ENCODE data around the gene CORIN. TPM values are rescaled to one million over a fixed set of nuclear protein-coding genes. Genes with fewer than 3 reads are reported as not detected.
"Not testable (repeated sequence)": the region's sequence is repeated elsewhere in the genome, so short reads cannot be mapped to it uniquely, and the experiment has no call there.

Gene CORIN
- total RNA-seq, 6 donors from 2014 or later: 0.55 to 9.4 (median 2.4) TPM

DNA sequence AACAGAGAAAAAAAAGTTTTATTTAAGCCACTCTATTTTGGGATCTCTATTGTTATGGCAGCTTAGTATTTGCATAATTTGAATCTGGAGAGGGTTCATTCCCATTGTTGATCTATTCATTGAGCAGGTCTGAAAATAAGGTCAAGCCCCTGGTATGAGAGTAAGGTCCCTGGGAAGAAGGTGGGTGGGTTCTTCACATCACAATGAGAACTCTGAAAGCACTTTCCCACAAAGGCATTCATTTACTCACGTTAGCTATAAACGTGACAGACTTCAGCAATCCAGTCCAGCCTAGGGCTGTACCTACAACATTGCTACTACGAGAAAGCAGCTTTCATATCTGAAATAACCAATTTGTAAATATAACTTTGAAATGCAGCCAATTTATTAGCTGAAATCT is 126.2 kb downstream of the CORIN start:
- H3K4me1 ChIP-seq: peaks cover 0 to 3% (median 0%) of the 10 kb centered on the region in 4 donors
- no peak overlapping the region for H3K4me3 ChIP-seq
- H3K27me3 ChIP-seq: no peaks in the 10 kb centered on the region
- no peak overlapping the region for H3K27ac ChIP-seq
- ATAC-seq (ENCODE audit: low FRiP score in 2 of 2): no peak
- no peaks in the 10 kb centered on the region for H3K9me3 ChIP-seq
- 49 to 65% methylated on average over 3 of the region's 3 CpGs for WGBS, 2 donors
- no peaks in the 10 kb centered on the region for H3K36me3 ChIP-seq
- TF ChIP-seq POLR2AphosphoS5 (IDR thresholded peaks at IDR 0.05): no peak
- no peak for TF ChIP-seq CTCF (IDR thresholded peaks at IDR 0.05)
- TF ChIP-seq POLR2A (IDR thresholded peaks at IDR 0.05): no peak
- TF ChIP-seq EP300 (IDR thresholded peaks at IDR 0.05): no peak
- DNase-seq: no peak

DNA sequence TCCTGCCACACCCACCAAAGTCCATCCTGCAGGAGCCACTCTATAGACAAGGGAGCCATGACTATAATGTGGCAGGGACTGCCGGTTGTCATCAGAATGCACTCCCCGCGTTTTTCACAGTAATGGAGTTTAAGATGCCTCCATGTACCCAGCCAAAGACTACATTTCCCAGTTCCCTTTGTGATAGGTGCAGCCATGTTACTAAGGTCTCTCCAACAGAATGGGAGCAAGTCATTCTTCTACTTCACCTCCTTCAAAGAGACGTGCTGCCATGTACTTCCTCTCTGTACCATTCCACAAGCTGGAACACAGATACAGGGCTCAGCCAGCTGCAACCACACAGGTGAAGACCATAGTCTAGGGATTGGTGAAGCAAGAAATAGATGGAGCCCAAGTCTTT is 126.7 kb downstream of the CORIN start:
- WGBS, 2 donors: 89% methylated on average over 4 of the region's 4 CpGs
- H3K27me3 ChIP-seq: no peaks in the 10 kb centered on the region
- DNase-seq: no peak
- no peak for ATAC-seq (ENCODE audit: low FRiP score in 2 of 2)
- H3K9me3 ChIP-seq: no peaks in the 10 kb centered on the region
- no peak overlapping the region for H3K27ac ChIP-seq
- no peaks in the 10 kb centered on the region for H3K36me3 ChIP-seq
- no peak for TF ChIP-seq EP300 (IDR thresholded peaks at IDR 0.05)
- TF ChIP-seq POLR2AphosphoS5 (IDR thresholded peaks at IDR 0.05): no peak
- TF ChIP-seq CTCF (IDR thresholded peaks at IDR 0.05): no peak
- TF ChIP-seq POLR2A (IDR thresholded peaks at IDR 0.05): no peak
- H3K4me3 ChIP-seq: no peak overlapping the region
- peaks cover 0 to 3% (median 0%) of the 10 kb centered on the region in 4 donors for H3K4me1 ChIP-seq

GRCh38 chr4:47706352-47706751 is 131.5 kb downstream of the CORIN start:
- H3K4me3 ChIP-seq; ATAC-seq (ENCODE audit: low FRiP score in 2 of 2); H3K9me3 ChIP-seq; H3K27ac ChIP-seq; H3K27me3 ChIP-seq; H3K36me3 ChIP-seq: not testable (repeated sequence)
- 96 to 98% methylated on average over 17 to 18 of the region's 18 CpGs for WGBS, 2 donors
- H3K4me1 ChIP-seq: peaks cover 0 to 24% (median 7%) of the 10 kb centered on the region in 4 donors
- DNase-seq: peak in 1 of 2 donors; percentile 38

- ATAC-seq (ENCODE audit: low FRiP score in 2 of 2): peak in 1 of 2 donors; percentile 31
- H3K4me3 ChIP-seq: peak overlapping the region in 2 of 4 donors; percentile 1 to 9
- H3K27ac ChIP-seq: peak overlapping the region in 2 of 4 donors; percentile 15 to 30
These were observed 132.4 kb downstream of the CORIN start for GRCh38 chr4:47705326-47705981.

More at GRCh38 chr4:47705326-47705981, 132.4 kb downstream of the CORIN start:
- Histone ChIP-seq H3K36me3 (no peaks in the 10 kb centered on the region), H3K27me3 (no peaks in the 10 kb centered on the region), H3K4me1 (peaks cover 0 to 24% (median 9%) of the 10 kb centered on the region in 4 donors), H3K9me3 (no peaks in the 10 kb centered on the region)
- no peak for DNase-seq
- TF ChIP-seq CTCF (IDR thresholded peaks at IDR 0.05) (peak in 4 of 6 experiments; percentile 15 to 48 (median 18)), POLR2AphosphoS5 (IDR thresholded peaks at IDR 0.05) (no peak), POLR2A (IDR thresholded peaks at IDR 0.05) (no peak), EP300 (IDR thresholded peaks at IDR 0.05) (no peak)
- 46 to 53% methylated on average over 7 of the region's 7 CpGs for WGBS, 2 donors

Measured in upper lobe of left lung (tissue), 6 donors.